Mammary epithelial cell (primary cell): Measurements from ENCODE around the gene TNFRSF13B.
"Not testable (repeated sequence)": the region's sequence is repeated elsewhere in the genome, so short reads cannot be mapped to it uniquely, and the experiment has no call there.

ENCODE experiments used
- CTCF ChIP-seq, 2 donors: IDR thresholded peaks in 1 of 2; conservative IDR thresholded peaks in 1 of 2; 2 replicates each; pipeline ENCODE4 v1.5.1; 2011 to 2012; ENCODE audit warnings: inconsistent platforms in 2 of 2, low read length in 2 of 2, mild to moderate bottlenecking in 2 of 2, control low read depth in 1 of 2, low read depth in 1 of 2; ENCODE audit not compliant: insufficient read depth in 1 of 2; ENCODE audit errors: extremely low read depth in 1 of 2
- EZH2 ChIP-seq: IDR thresholded peaks from 2 replicates; pipeline ENCODE4 v1.6.1; 2012; ENCODE audit warnings: low read length, inconsistent platforms, borderline replicate concordance

- TF ChIP-seq CTCF (conservative IDR thresholded peaks at IDR 0.05 in 1 of 2, IDR thresholded peaks at IDR 0.05 in 1 of 2; ENCODE audit: extremely low read depth in 1 of 2, insufficient read depth in 1 of 2, low read depth in 1 of 2, low read length in 2 of 2); EZH2: not testable (repeated sequence)
These were observed 33.2 kb upstream of the TNFRSF13B start for GRCh38 chr17:17004997-17005614.
